ENCODE data around the gene TMEM234. TPM values are rescaled to one million over a fixed set of nuclear protein-coding genes. Genes with fewer than 3 reads are reported as not detected.
"Not testable (repeated sequence)": the region's sequence is repeated elsewhere in the genome, so short reads cannot be mapped to it uniquely, and the experiment has no call there.

TMEM234 gene
- total RNA-seq, result 12.8 and 14.2 TPM in 2 replicates

DNA sequence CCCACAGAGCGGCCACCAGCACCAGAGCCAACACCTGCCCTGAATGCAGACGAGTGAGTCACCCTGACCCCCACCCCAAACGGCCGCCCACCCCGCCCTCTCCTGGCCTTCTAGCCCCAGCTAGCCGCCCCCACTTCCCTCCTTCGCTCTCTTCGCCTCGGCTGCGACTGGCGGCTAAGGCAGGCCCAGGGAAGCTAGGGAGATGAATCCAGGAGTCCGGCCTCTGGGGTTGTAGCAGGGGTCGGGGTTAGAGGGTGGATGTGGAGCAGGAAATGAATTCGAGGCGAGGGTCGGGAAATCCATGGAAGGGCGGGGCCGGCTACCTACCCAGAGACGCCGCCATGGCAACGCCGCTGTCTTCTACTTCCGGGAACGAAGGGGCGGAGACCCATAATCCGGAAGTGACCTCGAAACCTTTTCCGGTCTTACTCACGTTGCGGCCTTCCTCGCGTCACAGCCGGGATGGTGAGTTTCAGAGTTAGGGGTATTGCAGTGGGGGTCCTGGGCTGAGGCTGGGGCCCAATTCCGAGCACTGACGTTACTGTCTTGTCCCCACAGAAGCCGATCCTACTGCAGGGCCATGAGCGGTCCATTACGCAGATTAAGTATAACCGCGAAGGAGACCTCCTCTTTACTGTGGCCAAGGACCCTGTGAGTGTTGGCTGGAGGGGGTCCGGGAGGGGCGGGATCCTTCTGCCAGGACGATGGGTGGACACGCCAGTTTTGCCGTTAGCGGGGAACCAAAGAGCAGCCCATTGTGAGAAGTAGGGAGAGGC is at the start of gene TMEM234, which contains the start of gene EIF3I:
Gene TMEM234, minus strand, starts transcription at position 374 of the 776 bp plus-strand sequence. Its CDS starts 31 bp downstream, at position 343.
Gene EIF3I, plus strand, starts transcription at position 428 of the 776 bp plus-strand sequence. Its CDS starts 35 bp downstream, at position 463.
- peak; percentile 77 for DNase-seq (ENCODE audit: low read depth, low spot score)

DNA sequence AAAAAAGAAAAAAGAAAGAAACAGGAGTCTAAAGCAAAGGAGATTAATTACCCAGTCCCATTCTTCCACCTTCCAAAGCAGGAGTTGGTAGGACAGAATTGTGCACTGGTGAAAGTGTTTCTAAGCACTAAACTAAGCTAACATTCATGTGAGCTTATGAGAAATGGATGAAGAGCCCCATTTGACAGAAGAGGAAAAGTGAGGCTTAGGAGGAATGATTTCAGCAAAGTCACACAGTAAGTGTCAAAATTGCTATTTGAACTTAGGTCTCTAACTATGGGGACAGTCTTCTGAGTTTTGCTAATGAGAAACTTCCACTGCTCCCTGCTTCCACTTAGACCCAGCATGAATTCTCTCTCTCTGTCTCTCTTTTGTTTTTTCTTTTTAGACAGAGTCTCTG is 47.6 kb upstream of the TMEM234 start:
- DNase-seq (ENCODE audit: low read depth, low spot score), result no peak

DNA sequence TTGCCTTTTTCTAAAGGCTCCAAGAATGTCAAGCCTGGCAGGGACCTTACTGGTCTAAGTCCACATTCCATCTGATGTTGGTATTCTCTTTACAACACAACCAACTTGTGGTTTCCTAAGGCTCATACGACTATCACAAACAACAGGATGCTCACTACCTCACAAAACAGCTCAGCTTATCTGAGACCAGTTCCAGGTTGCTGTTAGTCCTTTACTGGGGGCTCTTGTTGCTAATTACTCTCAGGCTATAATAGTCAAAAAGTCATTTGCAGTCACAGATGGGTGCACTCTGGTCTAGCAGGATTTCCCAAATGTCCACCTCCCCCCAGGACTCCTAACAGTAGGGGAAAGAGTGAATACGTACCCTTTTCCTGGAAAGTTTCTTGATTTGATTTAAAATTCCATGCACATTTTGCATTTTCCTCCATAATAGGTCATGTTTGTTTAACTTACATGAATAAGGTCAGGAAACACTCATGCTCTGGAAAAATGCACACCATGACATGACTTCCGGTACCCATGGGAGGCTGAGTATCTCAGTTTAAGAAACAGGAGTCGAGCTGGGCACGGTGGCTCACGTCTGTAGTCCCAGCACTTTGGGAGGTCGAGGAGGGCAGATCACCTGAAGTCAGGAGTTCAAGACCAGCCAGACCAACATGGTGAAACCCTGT is 44.9 kb upstream of the TMEM234 start:
- peak; percentile 93 for DNase-seq (ENCODE audit: low read depth, low spot score)

DNA sequence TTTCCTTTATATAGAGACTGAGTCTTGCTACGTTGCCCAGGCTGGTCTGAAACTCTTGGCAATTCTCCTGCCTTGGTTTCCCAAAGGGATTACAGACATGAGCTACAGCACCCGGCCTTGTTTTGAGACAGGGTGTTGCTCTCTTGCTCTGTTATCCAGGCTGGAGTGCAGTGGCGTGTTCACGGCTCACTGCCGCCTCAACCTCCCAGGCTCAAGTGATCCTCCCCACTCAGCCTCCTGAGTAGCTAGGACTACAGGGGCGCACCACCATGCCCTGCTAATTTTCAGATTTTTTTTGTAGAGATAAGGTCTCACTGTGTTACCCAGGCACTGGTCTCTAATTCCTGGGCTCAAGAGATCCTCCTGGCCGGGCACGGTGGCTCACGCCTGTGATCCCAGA is 43.7 kb upstream of the TMEM234 start:
- no peak for DNase-seq (ENCODE audit: low read depth, low spot score)

DNA sequence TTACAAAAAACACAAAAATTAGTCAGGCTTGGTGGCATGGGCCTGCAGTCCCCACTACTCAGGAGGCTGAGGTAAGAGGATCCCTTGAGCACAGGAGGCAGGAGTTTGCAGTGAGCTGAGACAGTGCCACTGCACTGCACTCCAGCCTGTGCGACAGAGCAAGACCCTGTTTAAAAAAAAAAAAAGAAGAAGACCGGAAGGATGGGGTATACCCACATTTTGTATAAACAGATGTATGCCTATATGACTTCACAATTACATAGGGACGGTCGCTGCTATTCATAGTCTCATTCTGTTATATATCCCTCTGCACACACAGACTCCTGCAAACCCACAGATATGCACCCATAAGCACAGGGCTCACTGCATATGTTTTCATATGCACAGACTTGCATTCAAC is 41.6 kb upstream of the TMEM234 start:
- DNase-seq (ENCODE audit: low read depth, low spot score), result no peak

DNA sequence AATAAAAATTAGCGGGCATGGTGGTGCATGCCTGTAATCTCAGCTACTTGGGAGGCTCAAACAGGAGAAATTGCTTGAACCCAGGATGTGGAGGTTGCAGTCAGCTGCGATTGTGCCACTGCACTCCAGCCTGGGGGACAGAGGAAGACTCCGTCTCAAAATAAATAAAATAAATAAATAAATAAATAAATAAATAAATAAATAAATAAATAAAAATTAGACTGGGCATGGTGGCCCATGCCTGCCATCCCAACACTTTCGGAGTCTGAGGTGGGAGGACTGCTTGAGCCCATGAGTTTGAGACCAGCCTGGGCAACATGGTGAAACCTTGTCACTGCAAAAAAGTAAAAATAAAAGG is 41.1 kb upstream of the TMEM234 start:
- DNase-seq (ENCODE audit: low read depth, low spot score), result not testable (repeated sequence)

DNA sequence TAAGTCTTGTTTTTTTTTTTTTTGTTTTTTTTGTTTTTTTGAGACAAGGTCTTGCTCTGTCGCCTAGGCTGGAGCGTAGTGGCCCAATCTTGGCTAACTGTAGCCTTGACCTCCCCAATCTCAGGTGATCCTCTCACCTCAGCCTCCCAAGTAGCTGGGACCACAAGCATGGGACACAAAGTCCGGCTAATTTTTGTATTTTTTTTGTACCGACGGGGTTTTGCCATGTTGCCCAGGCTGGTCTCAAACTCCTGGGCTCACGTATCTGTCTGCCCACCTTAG is 35.0 kb upstream of the TMEM234 start:
- DNase-seq (ENCODE audit: low read depth, low spot score), result no peak

DNA sequence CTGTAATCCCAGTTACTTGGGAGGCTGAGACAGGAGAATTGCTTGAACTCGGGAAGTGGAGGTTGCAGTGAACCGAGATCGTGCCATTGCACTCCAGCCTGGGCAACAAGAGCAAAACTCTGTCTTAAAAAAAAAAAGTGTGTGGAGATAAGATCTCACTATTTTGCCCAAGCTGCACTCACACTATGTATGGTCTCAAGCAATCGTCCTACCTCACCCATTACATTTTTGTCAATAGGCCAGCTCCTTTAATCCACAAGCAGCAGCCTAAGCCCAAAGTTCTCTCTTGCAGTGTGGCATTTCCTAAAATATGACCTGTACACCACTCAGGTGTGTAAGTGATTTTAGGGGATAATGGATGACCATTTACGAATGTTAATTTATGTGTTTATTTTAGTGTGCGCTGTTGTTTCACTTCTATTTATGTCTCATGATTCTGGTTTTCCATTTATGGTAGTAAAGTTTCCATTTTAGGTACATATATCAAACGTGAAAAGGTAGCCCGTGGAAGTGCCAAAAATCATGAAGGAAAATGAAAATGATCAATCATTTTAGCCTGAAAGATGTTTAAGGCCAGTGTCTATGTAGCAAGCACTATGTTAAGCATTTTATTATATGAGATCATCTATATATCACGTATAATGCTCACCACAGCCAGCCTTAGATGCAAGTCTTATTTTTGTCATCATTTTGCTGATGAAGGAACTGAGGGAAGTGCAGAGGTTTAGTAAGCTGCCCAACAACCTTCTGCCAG is 34.5 kb upstream of the TMEM234 start:
- no peak for DNase-seq (ENCODE audit: low read depth, low spot score)

DNA sequence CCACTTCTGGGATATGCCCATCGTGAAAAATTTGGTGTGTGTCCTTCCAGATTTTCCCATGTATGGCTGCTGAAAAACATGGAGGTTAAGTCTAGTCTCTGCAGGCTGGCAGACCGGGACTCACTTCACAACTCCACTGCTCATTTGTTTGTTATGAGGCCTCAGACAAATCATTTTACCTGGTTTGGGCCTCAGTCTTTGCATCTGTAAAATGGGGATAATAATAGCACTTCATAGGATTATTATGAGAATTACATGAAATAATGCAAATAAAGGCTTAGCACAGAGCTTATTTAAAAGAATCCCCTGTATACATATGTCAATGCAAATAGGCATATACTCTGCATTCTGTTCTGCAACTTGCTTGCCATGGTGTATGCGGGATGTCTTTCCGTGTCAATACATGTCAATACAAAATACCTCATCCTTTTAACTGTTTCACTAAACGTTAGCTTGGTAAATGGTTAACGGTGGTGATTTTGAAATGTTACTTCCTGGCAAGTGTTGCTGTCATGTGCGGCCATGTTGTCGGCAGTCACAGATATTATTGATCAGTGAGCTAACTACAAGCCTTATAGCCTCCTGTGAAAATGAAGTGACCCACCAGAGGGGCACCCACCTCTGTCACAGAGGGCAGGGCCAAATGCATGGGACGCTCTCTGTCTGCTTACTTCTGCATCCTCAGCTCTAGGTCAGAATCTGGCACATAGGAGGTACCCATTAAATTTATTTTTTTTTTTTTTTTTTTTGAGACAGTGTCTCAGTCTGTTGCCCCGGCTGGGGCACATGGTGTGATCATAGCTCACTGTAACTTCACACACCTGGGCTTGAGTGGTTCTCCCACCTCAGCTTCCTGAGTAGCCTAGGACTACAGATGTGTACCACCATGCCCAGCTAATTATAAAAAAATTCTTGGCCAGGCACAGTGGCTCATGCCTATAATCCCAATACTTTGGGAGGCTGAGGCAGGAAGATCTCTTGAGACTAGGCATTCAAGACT is 33.2 kb upstream of the TMEM234 start:
- no peak for DNase-seq (ENCODE audit: low read depth, low spot score)

DNA sequence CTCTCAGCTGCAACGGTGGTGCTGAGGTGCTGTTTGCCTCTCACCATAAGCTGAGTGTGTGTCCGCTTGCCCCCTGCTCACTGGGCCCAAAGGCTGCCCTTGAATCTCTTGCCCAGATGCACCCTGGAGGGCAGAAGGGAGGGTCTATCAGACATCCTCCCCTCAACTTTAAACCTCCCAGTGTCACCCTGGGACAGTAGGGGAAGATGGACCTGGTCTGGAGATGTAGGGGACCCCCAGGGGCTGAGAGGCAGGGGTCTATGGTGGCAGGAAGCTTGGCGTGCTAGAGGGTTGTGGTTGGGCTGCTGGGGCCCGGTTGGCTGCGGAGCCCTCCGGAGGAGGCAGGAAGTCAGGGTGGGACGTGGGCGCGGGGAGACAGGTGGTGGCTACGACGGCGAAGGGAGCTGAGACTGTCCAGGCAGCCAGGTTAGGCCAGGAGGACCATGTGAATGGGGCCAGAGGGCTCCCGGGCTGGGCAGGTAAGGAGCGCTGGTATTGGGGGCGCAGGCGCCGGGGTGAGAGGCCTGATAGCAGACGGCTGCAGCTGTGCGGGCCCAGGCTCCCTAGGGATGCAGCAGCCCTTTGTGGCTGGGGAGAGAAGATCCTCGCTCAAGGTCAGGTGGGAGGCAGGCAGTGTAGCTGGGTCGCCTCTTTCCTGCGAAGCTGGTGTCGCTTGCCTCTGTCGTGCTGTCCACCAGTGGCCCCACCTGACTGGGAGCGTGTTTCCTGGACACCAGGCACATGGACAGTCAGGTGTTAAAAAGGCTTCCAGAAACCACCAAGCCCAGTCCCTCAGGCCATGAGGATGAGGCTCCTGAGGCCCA is 29.0 kb upstream of the TMEM234 start, which contains the start of gene LCK:
Gene LCK, plus strand, starts transcription at position 373 of the 824 bp plus-strand sequence. CDS start 23,065 bp downstream, outside the sequence.
- no peak for DNase-seq (ENCODE audit: low read depth, low spot score)

DNA sequence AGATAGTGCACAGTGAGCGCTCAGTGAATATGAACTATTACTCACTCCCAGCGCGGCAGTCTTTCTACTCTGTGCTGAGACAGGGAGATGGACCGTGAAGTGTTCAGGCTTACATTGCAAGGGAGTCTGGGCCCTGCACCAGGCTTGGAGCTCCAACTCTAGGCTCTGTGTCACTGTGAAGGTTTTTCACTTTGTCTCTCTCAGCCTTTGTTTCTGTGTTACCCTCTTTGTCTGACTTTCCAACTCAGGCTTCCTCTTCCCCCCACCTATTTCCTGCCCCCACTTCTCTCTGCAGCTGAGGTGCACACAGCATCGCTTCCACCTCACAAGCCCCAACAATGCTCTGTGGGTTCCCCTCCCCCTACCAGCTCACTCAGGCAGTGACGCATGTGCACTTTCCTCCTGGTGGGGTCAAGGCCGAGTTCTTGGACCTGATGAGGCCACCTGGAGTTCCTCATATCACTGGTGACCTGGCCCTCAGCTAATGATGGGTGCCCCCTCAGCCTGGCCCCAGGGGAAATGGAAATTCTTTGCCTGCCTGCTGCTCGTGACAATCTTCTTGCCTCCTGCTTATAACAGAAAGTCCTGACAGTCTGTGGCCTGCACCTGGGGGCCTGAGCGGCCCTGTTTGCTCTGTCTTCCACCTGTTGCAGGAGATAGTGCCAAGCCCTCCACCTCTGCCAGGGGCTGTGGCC is 27.8 kb upstream of the TMEM234 start:
- DNase-seq (ENCODE audit: low read depth, low spot score), result peak; percentile 85

DNA sequence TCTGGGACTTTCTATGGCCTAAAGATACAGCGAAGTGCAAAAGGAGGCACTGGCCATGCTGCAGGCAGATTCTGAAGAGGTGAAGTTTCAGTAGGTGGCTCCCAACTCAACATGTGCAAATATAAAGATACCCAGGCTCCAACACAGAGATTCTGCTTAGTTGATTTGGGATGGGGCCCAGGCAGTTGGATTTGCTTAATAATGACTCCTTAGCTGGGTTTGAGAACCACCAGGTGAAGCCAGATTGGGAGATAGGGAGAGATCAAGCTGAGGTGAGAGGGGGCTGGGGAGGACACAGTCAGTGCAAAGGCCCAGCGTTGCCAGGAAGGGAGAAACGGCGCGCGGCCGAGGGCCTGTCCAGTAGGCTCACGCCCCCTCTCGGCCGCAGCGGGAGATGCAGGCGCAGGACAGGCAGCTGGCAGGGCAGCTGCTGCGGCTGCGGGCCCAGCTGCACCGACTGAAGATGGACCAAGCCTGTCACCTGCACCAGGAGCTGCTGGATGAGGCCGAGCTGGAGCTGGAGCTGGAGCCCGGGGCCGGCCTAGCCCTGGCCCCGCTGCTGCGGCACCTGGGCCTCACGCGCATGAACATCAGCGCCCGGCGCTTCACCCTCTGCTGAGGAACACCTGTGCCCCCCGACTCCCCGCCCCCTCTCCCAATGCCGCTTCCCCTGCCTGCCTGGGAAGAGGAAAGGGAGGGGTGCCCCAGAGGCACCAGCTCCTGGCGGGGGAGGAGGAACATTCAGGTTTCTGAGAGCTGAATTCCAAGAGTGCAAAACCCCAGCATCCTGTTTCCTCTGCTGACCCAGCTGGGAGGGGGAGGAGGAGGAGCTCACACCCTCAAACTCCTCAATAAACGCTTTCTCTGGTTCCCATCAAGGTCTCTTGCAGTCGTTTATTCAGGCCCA is 26.1 kb upstream of the TMEM234 start:
- no peak for DNase-seq (ENCODE audit: low read depth, low spot score)

DNA sequence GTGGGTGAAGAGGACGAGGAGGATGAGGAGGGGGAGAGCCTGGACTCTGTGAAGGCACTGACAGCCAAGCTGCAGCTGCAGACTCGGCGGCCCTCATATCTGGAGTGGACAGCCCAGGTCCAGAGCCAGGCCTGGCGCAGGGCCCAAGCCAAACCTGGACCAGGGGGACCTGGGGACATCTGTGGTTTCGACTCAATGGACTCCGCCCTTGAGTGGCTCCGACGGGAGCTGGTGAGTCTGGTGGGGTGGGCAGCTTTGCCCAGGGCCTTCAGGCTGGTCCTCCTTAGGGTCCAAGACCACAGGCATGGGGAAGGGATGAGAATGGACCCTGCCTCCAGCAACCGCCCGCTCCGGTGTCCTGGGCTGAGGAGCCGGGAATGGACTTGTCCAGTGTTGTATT is 25.3 kb upstream of the TMEM234 start:
- DNase-seq (ENCODE audit: low read depth, low spot score), result no peak

DNA sequence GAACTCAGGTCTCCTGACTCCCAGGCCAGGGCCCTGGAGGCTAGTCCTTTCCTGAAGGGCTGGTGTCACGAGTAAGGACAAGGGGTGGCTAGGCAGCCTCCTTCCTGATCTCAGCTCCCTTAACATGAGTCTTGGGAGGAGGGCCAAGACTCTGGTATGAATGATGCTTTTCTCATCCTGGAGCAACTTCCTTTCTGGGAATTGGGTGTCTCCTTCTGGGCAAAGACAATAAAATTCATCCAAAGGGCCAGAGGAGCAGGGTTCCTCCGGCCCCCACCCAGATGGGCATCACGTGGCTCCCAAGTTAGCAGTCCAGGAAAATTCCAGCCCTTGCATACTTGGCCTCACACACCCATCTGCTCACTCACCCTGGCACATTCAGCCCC is 24.7 kb upstream of the TMEM234 start, which contains the start of gene FAM167B:
Gene FAM167B, plus strand, starts transcription at position 335 of the 386 bp plus-strand sequence. CDS start 200 bp downstream, outside the sequence.
- no peak for DNase-seq (ENCODE audit: low read depth, low spot score)

DNA sequence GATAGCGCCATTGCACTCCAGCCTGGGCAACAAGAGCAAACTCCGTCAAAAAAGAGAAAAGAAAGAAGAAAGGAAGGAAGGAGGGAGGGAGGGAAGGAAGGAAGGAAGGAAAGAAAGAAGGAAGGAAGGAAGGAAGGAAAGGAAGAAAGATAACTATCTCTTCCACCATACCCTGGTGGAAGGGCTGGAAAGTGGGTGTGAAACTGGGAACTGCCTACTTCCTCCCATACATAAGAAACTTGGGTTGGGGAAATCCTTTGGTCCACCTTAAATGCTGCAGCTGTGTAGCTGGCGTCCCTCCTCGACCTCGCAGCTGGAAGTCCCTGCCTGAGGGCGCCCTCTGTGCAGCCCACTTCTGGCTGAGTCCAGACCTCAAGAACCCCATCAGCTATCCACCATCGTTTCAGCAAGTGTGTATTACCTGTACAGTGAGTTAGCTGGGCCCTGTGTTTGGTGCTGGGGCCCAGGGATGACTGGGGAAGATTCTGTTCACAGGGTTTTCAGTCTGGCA is 20.2 kb upstream of the TMEM234 start:
- no peak for DNase-seq (ENCODE audit: low read depth, low spot score)

DNA sequence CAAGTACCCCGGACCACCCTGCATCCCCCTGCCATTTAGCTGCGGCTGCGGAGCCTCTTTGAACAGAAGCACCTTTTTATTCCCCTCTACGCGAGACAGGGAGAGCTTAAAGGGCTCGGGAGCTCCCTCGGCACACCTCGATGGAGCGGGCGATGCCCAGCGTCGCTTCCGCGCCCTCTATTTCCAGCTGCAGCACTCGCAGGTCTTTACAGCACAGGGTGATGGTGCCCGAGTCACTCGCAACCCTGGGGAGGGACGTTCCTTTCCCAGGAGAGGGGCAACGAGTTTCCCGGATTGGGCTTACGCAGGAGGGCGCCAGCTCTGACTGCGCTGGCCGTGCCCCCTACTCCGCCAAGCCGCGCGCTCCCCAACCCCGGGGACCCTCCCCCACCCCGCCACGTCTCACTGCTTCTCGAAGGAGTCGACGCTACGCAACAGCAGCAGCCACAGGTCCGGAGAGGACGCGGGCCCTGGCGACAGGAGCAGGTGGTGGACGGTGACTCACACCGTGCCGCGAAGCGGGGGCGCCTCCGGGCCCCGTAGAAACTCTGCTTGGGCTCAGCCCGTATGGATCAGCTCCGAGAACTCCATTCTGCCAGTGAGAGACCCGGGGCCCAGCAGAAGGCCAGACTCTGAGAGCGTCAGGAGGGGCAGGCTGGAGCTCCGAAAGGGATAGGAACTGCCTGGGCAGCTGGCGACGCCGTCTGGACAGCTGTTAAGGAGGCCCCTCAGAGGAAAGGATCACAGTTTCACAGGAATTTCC is 19.0 kb upstream of the TMEM234 start:
- no peak for DNase-seq (ENCODE audit: low read depth, low spot score)

Measured in pulmonary artery endothelial cell (primary cell).